Limb (tissue), 2 donors: ENCODE measurements around the gene RALGPS1.

ENCODE experiments used
- DNase-seq, 2 donors: peaks; one replicate each; pipeline ENCODE4 v3.0.0-alpha.2; 2016; ENCODE audit errors: extremely low spot score in 2 of 2

Gene RALGPS1

DNA sequence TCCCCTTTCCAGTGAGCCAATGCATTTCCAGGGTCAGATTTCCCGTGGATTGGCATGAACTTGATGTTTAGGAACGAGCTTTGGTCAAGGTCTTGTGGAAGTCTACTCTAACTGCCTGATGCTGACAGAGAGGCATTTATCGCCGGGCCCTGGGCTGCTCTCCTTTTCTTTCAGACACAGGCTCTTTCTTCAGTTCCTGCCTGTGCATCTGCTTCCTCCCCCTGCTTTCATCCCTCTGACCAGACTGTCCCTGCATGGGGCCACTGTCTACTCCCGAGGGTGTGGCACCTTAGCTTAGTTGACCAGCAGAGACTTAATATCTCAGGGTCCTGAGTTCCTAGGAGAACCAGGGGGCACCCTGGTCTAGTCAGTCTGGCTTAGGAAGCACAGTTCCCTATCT is 41.2 kb downstream of the RALGPS1 start:
- DNase-seq, result no peak

DNA sequence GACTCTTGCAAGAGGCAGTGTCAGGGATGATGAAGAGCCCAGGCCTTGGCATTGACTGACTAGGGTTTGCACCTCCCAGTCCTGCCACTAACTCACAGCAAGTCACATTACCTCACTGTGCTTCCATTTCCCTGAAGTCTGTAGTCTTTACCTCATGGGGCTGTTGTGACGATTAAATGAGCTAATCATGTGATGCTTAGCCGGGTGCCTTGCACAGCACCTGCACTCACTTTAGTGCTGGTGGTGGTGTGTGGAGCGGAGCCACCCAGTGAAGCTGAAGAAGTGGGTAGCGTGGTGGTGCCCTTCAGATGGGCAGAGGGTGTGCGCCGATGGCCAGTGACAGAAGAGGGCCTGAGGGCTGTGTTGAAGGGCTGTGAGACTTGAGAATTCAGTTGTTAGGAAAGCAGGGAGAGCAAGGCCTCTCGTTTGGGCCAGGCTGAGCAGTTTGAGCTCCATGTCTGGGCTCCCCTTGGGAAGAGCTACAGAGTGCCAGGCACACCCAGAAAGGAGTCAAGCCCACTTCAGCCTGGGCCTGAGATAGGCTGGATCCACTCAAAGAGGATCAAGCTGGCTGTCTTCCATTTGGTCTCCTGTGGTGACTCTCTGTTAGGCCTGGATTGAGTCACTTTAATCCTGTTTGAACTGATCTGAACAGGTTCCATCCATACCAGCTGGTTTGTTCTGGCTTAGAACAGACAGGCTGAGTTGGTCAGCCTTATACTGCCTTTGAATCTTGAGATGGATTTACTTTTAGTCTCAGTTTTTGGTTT is 42.5 kb downstream of the RALGPS1 start:
- peak in 1 of 2 donors; percentile 46 for DNase-seq

DNA sequence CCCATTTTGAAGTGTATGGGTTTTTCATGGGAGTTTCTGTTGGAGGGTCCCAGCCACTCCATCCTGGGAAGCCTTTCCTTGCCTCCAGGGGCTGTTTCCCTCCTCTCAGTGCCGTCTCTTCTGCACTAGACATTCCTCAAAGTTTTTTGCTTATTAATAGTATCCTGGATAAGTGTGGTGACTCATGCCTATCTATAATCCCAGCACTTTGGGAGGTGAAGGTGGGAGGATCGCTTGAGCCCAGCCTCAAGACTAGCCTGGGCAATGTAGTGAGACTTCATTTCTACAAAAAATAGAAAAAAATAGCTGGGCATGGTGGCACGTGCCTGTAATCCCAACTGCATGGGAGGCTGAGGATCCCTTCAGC is 43.1 kb downstream of the RALGPS1 start:
- DNase-seq, result no peak

DNA sequence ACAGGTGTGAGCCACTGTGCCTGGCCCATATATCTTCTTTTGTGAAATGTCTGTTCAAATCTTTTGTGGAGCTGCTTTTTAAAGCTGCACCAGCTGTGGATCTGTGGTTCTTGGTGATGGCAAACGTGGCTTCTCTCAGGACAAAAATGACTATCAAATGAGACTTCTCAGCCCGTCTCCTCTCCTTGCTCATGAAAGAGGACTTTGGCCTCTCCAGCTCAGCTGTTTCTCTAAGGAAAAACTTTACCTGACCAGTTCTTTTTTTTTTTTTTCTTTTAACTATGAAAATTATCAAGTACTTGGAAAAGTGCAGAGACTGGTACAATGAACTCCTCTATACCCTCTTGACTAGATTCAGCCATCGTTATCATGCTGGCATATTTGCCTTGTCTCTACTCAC is 44.8 kb downstream of the RALGPS1 start:
- DNase-seq, result no peak

DNA sequence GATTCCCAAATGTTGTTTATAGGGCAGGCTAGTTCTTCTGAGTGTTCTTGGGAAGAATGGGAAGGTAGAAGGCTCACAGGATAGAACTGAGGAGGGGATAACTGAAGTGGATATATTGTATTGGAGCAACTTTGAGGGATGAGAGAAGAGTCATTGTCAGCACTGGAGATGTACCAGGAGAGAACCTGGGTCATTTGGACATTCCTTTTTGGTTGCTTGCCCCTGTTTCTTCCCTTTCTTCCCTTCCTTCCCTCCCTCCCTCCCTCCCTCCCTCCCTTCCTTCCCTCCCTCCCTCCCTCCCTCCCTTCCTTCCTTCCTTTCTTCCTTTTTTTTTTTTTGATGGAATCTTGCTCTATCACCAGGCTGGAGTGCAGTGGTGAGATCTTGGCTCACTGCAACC is 45.3 kb downstream of the RALGPS1 start:
- no peak for DNase-seq

DNA sequence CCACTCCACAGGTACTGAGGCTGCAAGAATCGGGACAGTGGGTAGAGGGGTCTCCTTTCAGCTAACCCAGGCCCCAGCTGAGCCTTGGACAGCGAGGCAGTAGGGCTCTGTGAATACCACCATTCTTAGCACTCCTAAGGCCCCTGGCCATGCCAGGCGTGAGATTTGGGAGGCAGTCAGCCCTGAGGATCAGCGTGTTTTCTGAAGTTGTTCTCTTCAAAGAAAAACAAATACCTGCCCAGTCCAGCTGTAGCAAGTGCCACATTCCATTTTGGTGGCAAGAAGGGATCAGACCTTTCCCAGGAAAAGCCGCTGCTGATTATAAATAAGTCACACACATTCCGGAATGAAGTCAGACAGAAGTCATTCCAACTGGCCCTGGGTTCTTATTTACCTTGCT is 47.8 kb downstream of the RALGPS1 start:
- DNase-seq, result no peak

DNA sequence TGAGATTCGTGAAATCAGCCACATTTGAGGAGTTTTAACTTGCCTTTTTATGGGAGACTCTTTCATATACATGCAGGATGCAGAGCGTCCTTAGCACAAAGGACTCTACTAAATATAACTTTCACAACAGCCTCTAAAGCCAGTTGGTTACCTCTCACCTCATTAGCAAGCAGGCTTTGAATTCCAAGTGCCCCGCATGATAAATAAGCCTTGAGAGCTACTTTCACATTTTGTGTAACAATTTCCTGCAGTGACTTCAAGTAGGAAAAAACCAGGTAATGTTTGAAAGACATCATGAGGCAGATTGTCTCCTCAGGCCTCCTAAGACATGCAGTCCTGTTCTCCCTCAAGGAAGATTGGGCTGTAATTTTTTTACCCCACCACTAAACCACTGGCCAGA is 50.5 kb downstream of the RALGPS1 start:
- no peak for DNase-seq

DNA sequence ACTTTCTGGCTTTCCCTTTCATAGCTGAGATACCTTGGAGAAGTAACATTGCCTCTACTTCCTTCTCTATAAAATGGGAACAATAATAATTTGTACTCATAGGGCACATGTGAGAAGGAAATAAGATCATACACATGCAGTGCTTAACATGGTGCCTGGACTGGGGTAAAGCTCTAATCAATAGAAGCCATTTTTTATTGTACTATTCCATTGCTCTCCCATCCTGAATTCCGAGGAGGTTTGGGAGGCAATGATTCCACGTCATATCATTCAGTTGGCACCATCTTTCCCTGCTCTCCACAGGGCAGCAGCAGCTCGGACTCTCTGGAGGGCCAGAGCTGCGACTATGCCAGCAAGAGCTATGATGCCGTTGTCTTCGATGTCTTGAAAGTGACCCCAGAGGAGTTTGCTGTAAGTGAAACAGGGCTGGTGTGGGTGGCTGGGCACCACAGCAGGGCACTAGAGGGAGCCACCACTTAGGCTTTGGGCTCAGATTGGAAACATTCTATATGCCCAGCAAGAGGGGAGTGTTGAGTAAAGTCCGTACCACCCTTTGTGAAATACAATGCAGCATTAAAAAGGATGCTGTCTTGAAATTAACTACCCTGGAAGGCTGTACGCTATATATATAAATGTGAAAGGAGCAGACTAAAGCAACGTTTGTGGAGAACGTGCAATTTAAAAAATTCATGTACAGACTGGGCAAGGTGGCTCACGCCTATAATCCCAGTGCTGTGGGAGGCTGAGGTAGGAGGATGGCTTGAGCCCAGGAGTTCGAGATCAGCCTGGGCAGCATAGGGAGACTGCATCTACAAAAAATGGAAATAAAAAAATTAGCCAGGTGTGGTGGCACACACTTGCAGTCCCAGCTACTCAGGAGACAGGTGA is 51.2 kb downstream of the RALGPS1 start:
- no peak for DNase-seq

DNA sequence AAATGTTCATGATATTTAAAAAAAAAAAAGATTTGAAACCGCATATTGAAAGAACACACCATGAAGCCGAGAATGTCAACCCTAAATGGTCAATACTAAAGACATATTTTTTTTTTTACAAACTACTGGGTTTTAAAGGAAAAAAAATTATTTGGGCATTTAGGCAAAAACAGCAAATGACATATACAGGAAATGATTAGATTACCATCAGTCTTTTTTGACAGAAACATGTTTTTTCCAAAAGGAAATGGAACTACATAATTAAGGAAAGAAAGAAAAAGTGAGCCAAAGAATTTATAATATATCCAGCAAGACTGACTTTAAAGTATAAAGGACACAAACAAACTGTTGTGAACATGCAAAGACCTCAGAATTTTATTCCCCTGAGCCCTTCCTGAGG is 56.7 kb downstream of the RALGPS1 start:
- DNase-seq, result no peak

DNA sequence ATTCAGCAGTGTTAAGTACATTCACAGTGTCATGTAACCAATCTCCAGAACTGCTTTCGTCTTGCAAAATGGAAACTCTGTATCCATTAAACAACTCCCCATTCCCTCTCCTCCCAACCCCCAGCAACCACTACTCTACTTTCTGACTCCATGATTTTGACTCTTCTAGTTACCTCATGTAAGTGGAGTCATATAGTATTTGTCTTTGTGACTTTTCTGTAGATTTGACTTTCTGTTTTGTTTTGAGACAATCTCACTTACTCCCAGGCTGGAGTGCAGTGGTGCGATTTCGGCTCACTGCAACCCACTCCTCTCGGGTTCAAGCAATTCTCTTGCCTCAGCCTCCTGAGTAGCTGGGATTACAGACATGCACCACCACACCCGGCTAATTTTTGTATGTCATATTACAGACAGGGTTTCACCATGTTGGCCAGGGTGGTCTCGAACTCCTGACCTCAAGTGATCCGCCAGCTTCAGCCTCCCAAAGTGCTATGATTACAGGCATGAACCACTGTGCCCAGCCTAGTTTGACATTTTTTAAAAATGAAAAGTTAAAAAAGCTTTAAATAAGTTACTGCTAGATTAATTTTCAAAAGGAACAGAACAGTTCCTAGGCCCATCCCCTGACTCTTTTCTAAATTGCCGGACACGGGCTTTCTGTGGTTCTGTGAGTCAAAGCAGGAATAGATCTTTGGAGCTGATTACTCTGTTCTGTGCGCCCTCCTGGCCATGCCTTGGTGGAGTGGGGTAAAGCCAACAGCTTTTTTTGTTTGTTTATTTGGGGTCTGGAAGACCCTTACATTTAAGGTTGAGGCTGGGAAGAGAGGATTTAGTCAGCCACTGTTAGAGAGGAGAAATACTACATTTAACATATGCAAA is 59.3 kb downstream of the RALGPS1 start:
- DNase-seq, result no peak

DNA sequence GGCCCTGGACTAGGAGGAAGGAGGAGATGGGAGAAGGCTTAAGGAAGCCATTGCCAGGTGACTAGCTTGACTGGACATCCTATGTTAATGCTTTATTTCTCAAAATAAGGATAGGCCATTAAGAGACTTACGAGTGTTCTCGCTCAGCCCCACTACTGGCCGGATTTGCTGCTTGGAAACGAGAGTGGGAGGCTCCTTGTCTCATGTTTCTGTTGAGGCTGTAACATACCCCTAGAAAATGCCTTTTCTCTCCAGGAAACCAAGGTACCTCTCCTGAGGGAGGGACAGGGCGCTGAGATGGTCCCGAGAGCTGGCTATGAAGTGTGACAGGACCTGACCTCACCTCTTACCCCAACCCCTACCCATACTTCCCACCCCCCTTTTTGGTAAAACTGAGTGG is 60.0 kb downstream of the RALGPS1 start:
- no peak for DNase-seq

DNA sequence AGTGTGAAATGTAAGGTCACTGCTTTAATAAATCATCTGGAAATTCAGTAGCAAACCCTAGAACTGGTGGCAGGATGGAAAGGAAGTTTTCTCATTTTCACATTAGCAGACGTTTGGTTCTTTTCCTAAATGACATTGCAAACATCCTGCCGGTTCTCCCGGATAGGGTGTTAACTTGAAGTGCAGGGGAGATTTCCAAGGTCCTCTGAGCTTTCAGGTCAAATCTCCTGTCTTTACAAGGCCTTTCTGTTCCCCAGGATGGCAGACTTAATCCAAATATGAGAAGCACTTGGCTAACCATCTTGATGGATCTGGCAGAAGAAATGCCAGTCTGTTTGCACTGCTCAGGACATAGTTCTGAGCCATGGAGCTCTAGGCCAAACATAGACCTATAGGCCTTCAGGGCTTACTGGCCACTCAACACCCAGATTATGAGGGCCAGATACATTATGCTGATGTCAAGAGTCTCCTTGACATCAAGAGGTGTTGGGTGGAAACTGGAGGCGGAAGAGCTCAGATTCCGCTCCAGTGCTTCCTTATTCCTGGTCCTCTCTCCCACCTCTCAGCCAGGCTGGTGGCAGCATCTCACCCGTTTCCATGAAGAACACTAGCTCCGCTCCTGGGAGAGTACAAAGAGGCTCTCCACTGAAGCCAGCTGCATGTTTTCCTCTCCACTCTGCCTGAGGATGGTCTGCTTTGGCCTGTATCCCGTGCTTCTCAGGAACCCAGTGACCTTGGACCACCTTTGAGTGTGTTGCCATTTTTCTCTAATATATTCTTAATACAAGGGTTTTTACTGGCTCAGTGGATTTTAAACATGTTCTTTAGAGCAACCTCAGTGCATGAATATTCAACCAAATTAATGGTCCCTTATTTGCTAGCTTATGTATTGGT is 61.0 kb downstream of the RALGPS1 start:
- no peak for DNase-seq

DNA sequence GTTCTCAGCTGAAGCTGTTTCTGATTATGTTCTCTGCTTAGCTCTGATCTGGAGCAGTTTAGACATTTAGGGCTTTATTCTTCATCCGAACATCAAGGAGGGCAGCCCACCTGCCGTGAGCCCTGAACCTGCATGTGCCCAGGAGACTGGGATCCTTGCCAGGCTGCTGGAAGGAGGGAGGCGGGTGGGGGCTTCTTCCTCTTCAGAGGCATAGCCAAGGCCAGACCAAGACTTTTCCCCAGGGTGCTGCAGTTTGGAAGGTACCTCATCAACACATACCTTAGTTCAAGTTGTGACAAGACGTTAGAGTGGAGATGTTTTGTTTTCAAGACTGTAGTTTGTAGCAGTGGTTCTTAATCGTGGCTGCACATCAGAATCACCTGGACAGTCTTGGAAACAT is 64.9 kb downstream of the RALGPS1 start:
- DNase-seq, result no peak

DNA sequence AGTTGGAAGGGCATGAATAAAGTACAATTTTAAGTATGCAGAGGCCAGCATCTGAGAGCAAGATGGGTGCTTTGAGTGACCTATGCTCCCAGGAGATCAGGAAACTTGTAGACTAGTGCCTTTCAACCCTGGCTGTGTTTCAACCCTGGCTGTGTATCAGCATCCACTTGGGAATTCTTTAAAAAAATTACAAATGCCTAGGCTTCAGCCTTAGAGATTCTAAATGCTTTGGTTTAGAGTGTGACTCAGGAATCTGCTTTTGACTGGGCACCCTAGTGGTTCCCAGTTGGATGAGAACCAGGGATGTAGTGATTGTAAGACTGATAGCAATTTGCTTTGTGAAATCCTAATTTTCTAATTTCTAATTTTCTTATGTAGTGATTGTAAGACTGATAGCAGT is 65.6 kb downstream of the RALGPS1 start:
- DNase-seq, result no peak

DNA sequence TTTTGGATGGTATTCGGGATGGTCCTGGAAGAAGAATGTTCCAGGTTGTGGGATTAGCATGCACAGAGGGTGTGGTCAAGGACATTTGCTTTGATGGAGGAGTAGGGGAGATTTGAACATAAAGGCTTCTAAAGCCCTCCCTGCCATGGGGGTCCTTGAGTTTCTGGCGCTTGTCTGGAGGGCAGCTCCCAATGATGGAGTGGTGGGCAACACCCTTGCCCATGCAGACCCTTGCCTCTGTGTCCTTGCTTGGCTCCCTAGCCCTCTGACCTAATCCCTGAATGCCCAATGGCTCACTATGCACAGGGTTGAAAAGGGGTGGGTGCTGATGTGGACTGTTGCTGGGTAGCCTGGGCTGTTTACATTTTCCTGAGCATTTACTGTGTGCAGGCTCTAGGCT is 66.6 kb downstream of the RALGPS1 start:
- no peak for DNase-seq

DNA sequence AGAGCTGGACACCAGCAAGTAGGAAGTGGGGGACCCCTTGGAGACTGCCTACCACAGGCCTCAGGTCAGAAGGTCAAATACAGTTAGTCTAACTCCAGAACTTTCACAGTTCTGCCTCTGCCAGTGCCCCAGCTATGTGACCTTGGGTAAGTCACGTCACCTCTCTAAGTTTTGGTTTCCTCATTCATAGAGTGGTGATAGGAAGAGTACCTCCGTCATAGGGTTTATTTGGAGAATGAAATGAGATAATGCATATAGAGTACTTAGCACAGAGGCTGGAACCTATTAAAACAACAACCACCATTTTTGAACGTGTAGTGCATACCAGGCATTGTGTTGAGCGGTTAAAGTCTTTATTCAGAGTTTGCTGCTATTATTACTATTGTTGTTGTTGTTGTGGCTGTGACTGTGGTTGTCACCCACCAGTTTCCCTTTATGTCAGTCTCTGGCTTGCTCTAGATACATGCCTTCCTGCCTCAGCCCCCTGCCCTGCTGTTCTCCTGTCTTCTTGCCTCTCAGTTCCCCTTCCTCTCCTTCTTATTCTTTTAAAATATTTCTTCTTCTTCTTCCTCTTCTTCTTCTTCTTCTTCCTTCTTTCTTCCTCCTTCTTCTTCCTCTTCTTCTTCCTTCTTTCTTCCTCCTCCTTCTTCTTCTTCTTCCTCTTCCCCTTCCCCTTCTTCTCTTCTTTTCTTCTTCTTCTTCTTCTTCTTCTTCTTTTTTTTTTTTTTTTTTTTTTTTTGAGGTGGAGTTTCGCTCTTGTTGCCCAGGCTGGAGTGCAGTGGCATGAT is 67.8 kb downstream of the RALGPS1 start:
- no peak for DNase-seq

DNA sequence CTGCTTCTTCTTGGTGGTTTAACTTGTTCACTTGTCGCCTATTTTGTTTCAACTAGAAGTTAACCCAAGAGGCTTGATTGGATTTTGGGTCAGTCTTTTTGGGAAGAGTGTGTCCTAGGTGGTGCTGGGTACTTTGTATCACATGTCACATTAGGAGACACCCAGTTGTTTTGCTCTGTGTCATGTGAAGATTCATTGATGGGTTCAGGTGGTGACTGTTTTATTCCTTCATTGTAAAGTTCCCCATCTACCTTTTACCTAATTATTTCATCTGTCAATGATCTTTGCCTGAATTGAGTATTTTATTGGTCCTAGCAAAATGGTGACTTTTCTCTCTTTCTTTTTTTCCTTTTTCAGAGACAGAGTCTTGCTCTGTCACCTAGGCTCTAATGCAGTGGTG is 69.2 kb downstream of the RALGPS1 start:
- DNase-seq, result no peak

DNA sequence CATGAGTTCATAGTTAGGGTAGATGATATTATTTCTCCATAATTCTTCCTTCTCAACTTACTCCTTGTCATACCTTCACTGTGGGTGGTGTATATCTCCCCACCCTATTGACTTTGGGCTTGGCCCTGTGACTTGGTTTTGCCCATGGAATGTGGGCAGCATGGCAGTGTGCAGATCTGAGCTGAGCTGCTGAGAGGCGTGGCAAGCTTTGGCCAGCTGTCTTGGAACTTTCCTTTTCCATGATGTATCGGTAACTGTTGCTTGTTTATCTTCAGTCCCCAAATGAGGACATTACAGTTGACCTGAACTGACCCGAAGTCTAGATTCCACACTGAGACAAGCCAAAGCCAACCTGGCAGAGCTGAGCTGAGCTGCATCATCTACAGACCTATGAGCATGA is 70.4 kb downstream of the RALGPS1 start:
- DNase-seq, result no peak

DNA sequence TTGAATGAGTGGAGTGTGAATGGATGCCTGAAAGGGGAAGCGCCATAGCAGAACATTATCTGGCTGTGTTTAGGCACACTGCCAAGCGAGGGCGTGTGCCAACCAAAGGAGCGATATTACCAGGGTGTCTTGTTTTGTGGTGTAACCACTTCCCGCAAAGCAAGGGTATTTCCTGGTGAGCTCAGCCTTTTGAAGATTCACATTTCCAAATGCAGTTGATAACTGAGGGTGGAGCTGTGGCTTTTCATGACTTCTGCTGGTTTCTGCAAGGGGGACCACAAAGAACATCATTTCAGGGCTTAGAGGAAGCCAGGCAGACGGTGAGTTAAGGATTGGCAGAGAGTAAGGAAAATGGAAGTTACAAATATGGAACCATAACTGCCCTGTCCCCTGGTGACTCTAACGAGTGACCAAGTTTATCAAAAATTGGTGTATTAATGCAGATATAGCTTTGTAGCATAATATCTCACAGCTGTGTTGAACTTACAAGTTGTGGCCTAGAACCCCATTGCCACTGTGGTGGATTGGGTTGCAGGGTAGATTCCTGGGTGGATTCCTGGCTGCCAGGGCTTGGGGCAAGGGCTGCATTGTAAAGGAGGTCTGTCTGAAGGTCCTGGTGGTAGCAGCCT is 71.4 kb downstream of the RALGPS1 start:
- DNase-seq, result no peak

DNA sequence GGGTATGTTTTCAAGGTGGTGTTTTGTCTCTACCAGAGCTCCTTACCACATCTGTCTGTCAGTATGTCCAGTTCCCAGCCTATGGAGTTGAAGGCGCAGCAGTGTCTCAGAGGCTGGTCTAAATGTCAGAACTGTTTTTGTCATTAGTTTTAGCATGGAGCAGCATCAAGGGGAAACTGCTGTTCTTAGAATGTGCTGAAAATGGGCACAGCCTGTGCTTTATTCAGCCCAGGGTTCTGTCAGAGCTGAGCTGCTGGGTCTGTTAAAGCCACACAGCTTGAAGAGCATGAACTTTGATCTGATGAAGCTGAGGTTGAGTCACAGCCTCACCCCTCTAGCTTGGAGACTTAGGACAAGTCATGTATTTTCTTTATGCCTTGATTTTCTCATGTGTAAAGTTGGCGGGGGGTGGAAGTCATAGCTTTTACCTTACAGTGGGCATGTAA is 71.9 kb downstream of the RALGPS1 start:
- no peak for DNase-seq
